H1 (cell line): Measurements from ENCODE around the gene BCO2. TPM values are rescaled to one million over a fixed set of nuclear protein-coding genes. Genes with fewer than 3 reads are reported as not detected.

Experiments
- BCL11A ChIP-seq, 2 experiments: IDR thresholded peaks; one replicate each; pipeline ENCODE4 v1.6.1; 2011; ENCODE audit warnings: low read depth in 2 of 2, low read length in 2 of 2, mild to moderate bottlenecking in 2 of 2
- CEBPB ChIP-seq: IDR thresholded peaks from 2 replicates; pipeline ENCODE4 v1.6.1; 2012; ENCODE audit warnings: low read depth, low read length
- EGR1 ChIP-seq: IDR thresholded peaks from 2 replicates; pipeline ENCODE4 v1.6.1; 2011; ENCODE audit warnings: low read depth, low read length, borderline replicate concordance
- EZH2 ChIP-seq: fragments of 200-600 bp; sonication (generic); IDR thresholded peaks from 2 replicates; pipeline ENCODE4 v1.7.1; 2012; ENCODE audit warnings: low read depth, mild to moderate bottlenecking, moderate library complexity, low read length, inconsistent platforms; ENCODE audit not compliant: severe bottlenecking
- KDM5A ChIP-seq: fragments of 200-600 bp; IDR thresholded peaks from 2 replicates; pipeline ENCODE4 v1.7.1; 2012; ENCODE audit warnings: mild to moderate bottlenecking, low read length, inconsistent platforms, mixed read lengths
- POLR2AphosphoS5 ChIP-seq: IDR thresholded peaks from 2 replicates; pipeline ENCODE4 v1.6.1; 2011; ENCODE audit warnings: low read depth, low read length
- RAD21 ChIP-seq, 2 experiments: IDR thresholded peaks in 1 of 2; conservative IDR thresholded peaks in 1 of 2; 2 replicates each; pipeline ENCODE4 v1.6.1; 2011; ENCODE audit warnings: low read depth in 2 of 2, low read length in 2 of 2, improper control_type of control experiment in 1 of 2, inconsistent platforms in 1 of 2, mild to moderate bottlenecking in 1 of 2, moderate library complexity in 1 of 2
- RFX5 ChIP-seq: IDR thresholded peaks from 2 replicates; pipeline ENCODE4 v1.6.1; 2011; ENCODE audit warnings: low read depth, low read length, improper control_type of control experiment, borderline replicate concordance
- SP4 ChIP-seq: IDR thresholded peaks from 2 replicates; pipeline ENCODE4 v1.6.1; 2012; ENCODE audit warnings: low read length, inconsistent platforms
- TBP ChIP-seq: IDR thresholded peaks from 2 replicates; pipeline ENCODE4 v1.6.1; 2011; ENCODE audit warnings: low read depth, low read length, improper control_type of control experiment
- TEAD4 ChIP-seq: IDR thresholded peaks from 2 replicates; pipeline ENCODE4 v1.6.1; 2012; ENCODE audit warnings: low read depth, low read length, inconsistent platforms, mixed read lengths
- polyA plus RNA-seq, 7 experiments: library from polyadenylated mRNA; depleted of rRNA in 3 of 7; stranded (reverse) in 5 of 7; unstranded in 2 of 7; fragments of >200 nt in 5 of 7; fragments of 200-250 nt in 2 of 7; gene quantifications; 1 replicate in 5 of 7; 2 replicates in 1 of 7; 4 replicates in 1 of 7; pipeline versions ENCODE4 v1.2.1 to v1.2.3, GENCODE V29; 2011 to 2013; ENCODE audit warnings: missing spikeins in 2 of 7, mixed read lengths in 2 of 7
- total RNA-seq: library from RNA; stranded (reverse); fragmentation: NEBNext Ultra II Directional; extraction: Animal tissue kit (Norgen Biotek cat#: 25700); gene quantifications from 2 replicates; pipeline ENCODE4 v1.2.1, GENCODE V29; 2021
- TF ChIP-seq, protein P1 (sequence below): fragments of 300-600 bp; sonication (generic); IDR thresholded peaks from 2 replicates; pipeline ENCODE4 v1.7.1; 2012; ENCODE audit warnings: low read length, moderate library complexity, mild to moderate bottlenecking, inconsistent platforms; ENCODE audit not compliant: insufficient replicate concordance
- TF ChIP-seq, protein P2 (sequence below): IDR thresholded peaks from 2 replicates; pipeline ENCODE4 v1.6.1; 2012; ENCODE audit warnings: inconsistent platforms

BCO2 gene
- total and polyA plus RNA-seq, 2 of the 8 experiments (the other 6 are each of a cell fraction or from before 2014, with no cell fraction given) = 0.42 to 0.82 TPM

DNA sequence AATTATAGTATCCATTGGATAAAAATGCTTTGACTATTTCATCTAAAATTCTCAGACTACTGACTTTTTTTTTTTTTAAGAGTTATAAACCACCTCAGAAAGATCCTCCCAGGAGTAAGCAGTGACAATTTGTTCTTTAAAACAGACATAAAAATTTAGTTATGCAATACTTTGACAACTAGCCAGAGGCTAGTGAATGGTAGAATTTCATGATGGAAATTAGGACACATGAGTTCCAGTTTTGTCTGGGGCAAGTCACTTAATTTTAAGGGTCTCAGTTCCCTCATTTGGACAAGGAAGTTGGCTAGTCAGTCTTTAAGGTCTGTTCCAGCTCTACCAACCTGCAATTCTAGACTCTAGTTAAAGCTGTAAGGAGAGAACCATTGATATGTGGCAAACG is 14.3 kb upstream of the BCO2 start (continued):
- TF ChIP-seq, protein P1, sequence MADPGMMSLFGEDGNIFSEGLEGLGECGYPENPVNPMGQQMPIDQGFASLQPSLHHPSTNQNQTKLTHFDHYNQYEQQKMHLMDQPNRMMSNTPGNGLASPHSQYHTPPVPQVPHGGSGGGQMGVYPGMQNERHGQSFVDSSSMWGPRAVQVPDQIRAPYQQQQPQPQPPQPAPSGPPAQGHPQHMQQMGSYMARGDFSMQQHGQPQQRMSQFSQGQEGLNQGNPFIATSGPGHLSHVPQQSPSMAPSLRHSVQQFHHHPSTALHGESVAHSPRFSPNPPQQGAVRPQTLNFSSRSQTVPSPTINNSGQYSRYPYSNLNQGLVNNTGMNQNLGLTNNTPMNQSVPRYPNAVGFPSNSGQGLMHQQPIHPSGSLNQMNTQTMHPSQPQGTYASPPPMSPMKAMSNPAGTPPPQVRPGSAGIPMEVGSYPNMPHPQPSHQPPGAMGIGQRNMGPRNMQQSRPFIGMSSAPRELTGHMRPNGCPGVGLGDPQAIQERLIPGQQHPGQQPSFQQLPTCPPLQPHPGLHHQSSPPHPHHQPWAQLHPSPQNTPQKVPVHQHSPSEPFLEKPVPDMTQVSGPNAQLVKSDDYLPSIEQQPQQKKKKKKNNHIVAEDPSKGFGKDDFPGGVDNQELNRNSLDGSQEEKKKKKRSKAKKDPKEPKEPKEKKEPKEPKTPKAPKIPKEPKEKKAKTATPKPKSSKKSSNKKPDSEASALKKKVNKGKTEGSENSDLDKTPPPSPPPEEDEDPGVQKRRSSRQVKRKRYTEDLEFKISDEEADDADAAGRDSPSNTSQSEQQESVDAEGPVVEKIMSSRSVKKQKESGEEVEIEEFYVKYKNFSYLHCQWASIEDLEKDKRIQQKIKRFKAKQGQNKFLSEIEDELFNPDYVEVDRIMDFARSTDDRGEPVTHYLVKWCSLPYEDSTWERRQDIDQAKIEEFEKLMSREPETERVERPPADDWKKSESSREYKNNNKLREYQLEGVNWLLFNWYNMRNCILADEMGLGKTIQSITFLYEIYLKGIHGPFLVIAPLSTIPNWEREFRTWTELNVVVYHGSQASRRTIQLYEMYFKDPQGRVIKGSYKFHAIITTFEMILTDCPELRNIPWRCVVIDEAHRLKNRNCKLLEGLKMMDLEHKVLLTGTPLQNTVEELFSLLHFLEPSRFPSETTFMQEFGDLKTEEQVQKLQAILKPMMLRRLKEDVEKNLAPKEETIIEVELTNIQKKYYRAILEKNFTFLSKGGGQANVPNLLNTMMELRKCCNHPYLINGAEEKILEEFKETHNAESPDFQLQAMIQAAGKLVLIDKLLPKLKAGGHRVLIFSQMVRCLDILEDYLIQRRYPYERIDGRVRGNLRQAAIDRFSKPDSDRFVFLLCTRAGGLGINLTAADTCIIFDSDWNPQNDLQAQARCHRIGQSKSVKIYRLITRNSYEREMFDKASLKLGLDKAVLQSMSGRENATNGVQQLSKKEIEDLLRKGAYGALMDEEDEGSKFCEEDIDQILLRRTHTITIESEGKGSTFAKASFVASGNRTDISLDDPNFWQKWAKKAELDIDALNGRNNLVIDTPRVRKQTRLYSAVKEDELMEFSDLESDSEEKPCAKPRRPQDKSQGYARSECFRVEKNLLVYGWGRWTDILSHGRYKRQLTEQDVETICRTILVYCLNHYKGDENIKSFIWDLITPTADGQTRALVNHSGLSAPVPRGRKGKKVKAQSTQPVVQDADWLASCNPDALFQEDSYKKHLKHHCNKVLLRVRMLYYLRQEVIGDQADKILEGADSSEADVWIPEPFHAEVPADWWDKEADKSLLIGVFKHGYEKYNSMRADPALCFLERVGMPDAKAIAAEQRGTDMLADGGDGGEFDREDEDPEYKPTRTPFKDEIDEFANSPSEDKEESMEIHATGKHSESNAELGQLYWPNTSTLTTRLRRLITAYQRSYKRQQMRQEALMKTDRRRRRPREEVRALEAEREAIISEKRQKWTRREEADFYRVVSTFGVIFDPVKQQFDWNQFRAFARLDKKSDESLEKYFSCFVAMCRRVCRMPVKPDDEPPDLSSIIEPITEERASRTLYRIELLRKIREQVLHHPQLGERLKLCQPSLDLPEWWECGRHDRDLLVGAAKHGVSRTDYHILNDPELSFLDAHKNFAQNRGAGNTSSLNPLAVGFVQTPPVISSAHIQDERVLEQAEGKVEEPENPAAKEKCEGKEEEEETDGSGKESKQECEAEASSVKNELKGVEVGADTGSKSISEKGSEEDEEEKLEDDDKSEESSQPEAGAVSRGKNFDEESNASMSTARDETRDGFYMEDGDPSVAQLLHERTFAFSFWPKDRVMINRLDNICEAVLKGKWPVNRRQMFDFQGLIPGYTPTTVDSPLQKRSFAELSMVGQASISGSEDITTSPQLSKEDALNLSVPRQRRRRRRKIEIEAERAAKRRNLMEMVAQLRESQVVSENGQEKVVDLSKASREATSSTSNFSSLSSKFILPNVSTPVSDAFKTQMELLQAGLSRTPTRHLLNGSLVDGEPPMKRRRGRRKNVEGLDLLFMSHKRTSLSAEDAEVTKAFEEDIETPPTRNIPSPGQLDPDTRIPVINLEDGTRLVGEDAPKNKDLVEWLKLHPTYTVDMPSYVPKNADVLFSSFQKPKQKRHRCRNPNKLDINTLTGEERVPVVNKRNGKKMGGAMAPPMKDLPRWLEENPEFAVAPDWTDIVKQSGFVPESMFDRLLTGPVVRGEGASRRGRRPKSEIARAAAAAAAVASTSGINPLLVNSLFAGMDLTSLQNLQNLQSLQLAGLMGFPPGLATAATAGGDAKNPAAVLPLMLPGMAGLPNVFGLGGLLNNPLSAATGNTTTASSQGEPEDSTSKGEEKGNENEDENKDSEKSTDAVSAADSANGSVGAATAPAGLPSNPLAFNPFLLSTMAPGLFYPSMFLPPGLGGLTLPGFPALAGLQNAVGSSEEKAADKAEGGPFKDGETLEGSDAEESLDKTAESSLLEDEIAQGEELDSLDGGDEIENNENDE = no peak
- no peak for TF ChIP-seq SP4
- no peak for TF ChIP-seq EZH2
- TF ChIP-seq BCL11A (IDR thresholded peaks at IDR 0.05; ENCODE audit: low read depth in 2 of 2, low read length in 2 of 2) = no peak
- TF ChIP-seq, protein P2, sequence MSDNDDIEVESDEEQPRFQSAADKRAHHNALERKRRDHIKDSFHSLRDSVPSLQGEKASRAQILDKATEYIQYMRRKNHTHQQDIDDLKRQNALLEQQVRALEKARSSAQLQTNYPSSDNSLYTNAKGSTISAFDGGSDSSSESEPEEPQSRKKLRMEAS = no peak
- no peak for TF ChIP-seq CEBPB
- no peak for TF ChIP-seq RAD21 (IDR thresholded peaks at IDR 0.05 in 1 of 2, conservative IDR thresholded peaks at IDR 0.05 in 1 of 2; ENCODE audit: low read depth in 2 of 2, low read length in 2 of 2)
- no peak for TF ChIP-seq RFX5
- no peak for TF ChIP-seq TEAD4
- no peak for TF ChIP-seq EGR1
- no peak for TF ChIP-seq POLR2AphosphoS5
- no peak for TF ChIP-seq KDM5A
- TF ChIP-seq TBP = no peak
